GM18858 (cell line): Measurements from ENCODE around the gene DGCR2.

Source experiments
- ATAC-seq: cut with Tn5 transposase; IDR thresholded peaks from one replicate; pipeline ENCODE4 v1.9.1; 2021; ENCODE audit not compliant: unreplicated experiment

DGCR2 gene

GRCh38 chr22:19146215-19146968 is 24.2 kb upstream of the DGCR2 start:
- ATAC-seq = no peak

- ATAC-seq = no peak
Observed at GRCh38 chr22:19143967-19144400, 21.8 kb upstream of the DGCR2 start.

GRCh38 chr22:19143212-19143611 is 21.0 kb upstream of the DGCR2 start:
- ATAC-seq = no peak

GRCh38 chr22:19142394-19142793 is 20.2 kb upstream of the DGCR2 start:
- no peak for ATAC-seq

- no peak for ATAC-seq
Observed at GRCh38 chr22:19139974-19140373, 17.8 kb upstream of the DGCR2 start.

GRCh38 chr22:19139001-19139356 is 16.8 kb upstream of the DGCR2 start:
- ATAC-seq = no peak

GRCh38 chr22:19138217-19139000 is 16.2 kb upstream of the DGCR2 start:
- no peak for ATAC-seq

- no peak for ATAC-seq
Observed at GRCh38 chr22:19137384-19138216, 15.4 kb upstream of the DGCR2 start.

- ATAC-seq = no peak
Observed at GRCh38 chr22:19136915-19137314, 14.7 kb upstream of the DGCR2 start.

GRCh38 chr22:19134874-19135273 is 12.7 kb upstream of the DGCR2 start:
- no peak for ATAC-seq

GRCh38 chr22:19134176-19134831 is 12.1 kb upstream of the DGCR2 start:
- no peak for ATAC-seq

GRCh38 chr22:19133561-19133960 is 11.3 kb upstream of the DGCR2 start:
- ATAC-seq = no peak

- ATAC-seq = no peak
Observed at GRCh38 chr22:19132693-19133400, 10.6 kb upstream of the DGCR2 start.

GRCh38 chr22:19132153-19132552 is 9.9 kb upstream of the DGCR2 start:
- ATAC-seq = no peak

GRCh38 chr22:19131685-19132015 is 9.4 kb upstream of the DGCR2 start:
- ATAC-seq = no peak

- no peak for ATAC-seq
Observed at GRCh38 chr22:19130959-19131684, 8.9 kb upstream of the DGCR2 start, which contains the start of gene TSSK2. Gene TSSK2, plus strand, starts transcription at chr22:19131308. Its CDS starts 92 bp downstream, at chr22:19131400.

GRCh38 chr22:19129871-19130270 is 7.7 kb upstream of the DGCR2 start:
- no peak for ATAC-seq

GRCh38 chr22:19128946-19129727 is 6.9 kb upstream of the DGCR2 start:
- ATAC-seq = no peak

GRCh38 chr22:19128009-19128401 is 5.8 kb upstream of the DGCR2 start:
- ATAC-seq = no peak
